NT2/D1 (cell line): Measurements from ENCODE around the gene PLA2G12B.

ENCODE experiments used
- SUZ12 ChIP-seq: IDR thresholded peaks from 2 replicates; pipeline ENCODE4 v1.6.1; 2011; ENCODE audit not compliant: insufficient read length, insufficient read depth; ENCODE audit errors: extremely low read depth
- YY1 ChIP-seq: IDR thresholded peaks from 2 replicates; pipeline ENCODE4 v1.6.1; 2011; ENCODE audit not compliant: insufficient read length, insufficient read depth
- ZNF274 ChIP-seq: IDR thresholded peaks from 2 replicates; pipeline ENCODE4 v1.6.1; 2011; ENCODE audit warnings: mild to moderate bottlenecking, low read depth, low read length

DNA sequence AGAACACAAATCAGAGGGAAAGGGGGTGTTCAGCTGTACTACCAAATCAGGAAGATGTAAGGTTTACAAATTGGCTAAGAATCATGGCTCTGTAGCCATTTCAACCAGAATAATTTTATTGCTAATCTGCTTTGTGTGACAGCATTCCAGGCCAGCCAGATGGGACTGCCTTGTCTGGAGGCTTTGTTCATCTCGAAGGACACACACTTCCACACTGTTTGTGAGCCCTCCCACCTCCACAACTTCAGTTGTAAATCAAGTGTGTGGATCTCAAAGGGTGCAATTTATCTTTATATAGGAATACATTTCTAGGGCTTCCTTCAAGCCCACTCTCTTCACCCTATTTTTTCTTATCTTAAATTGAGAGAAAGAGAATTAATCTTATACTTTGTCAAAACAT lies 68.0 kb downstream of the PLA2G12B start:
- TF ChIP-seq ZNF274 (no peak), SUZ12 (no peak), YY1 (no peak)
